ENCODE measurements around the gene ADAMTSL3. TPM values are rescaled to one million over a fixed set of nuclear protein-coding genes. Genes with fewer than 3 reads are reported as not detected.

The ADAMTSL3 gene
- total and polyA plus RNA-seq, 2 donors (not counting 1 experiment from before 2014, with no cell fraction given), result 0.01 TPM; not detected in 1

GRCh38 chr15:83854321-83854720 lies 200.4 kb downstream of the ADAMTSL3 start:
- H2AFZ ChIP-seq (ENCODE audit: insufficient read depth, low read depth, low read length, poor library complexity, severe bottlenecking), result no peak overlapping the region
- intact Hi-C loops (cut with micrococcal nuclease), result no loop called here
- WGBS (ENCODE audit: insufficient coverage), result 57% methylated on average over 1 of the region's 4 CpGs
- no peaks in the 10 kb centered on the region for H3K36me3 ChIP-seq (replicated peaks in 1 of 2; ENCODE audit: control extremely low read depth in 1 of 2, control insufficient read depth in 1 of 2, extremely low read depth in 1 of 2, insufficient read depth in 2 of 2, low read length in 1 of 2)
- no peaks in the 10 kb centered on the region for H3K79me2 ChIP-seq (ENCODE audit: control insufficient read depth, insufficient read depth, low read length)
- ATAC-seq (ENCODE audit: low read depth) (no peak), DNase-seq (no peak)
- H3K27me3 ChIP-seq (replicated peaks in 1 of 4; ENCODE audit: control extremely low read depth in 1 of 4, control insufficient read depth in 3 of 4, insufficient read depth in 4 of 4, low read length in 3 of 4), result no peaks in the 10 kb centered on the region
- H3K27ac ChIP-seq (ENCODE audit: low read length in 2 of 2), result no peak overlapping the region
- H3K27ac Mint-ChIP-seq, result no peak overlapping the region
- H3K9ac ChIP-seq (ENCODE audit: low read length), result no peak overlapping the region
- H3K4me3 Mint-ChIP-seq, result no peak overlapping the region
- no peaks in the 10 kb centered on the region for H3K9me3 Mint-ChIP-seq (ENCODE audit: insufficient read depth)
- no peaks in the 10 kb centered on the region for H3K4me1 Mint-ChIP-seq
- ChIA-PET CTCF (no interaction called here), POLR2A (no interaction called here)
- peaks cover 16% of the 10 kb centered on the region for H3K27me3 Mint-ChIP-seq
- H3K4me3 ChIP-seq (ENCODE audit: control extremely low read depth in 1 of 5, extremely low read depth in 1 of 5, insufficient read depth in 1 of 5, low read depth in 2 of 5, low read length in 4 of 5), result no peak overlapping the region
- TF ChIP-seq CTCF (IDR thresholded peaks at IDR 0.05) (no peak), EZH2 (IDR thresholded peaks at IDR 0.05; ENCODE audit: borderline replicate concordance, insufficient read depth, low read depth, low read length, poor library complexity, severe bottlenecking) (no peak)
- H4K20me1 ChIP-seq (ENCODE audit: control insufficient read depth, insufficient read depth, low read length, poor library complexity, severe bottlenecking), result no peaks in the 10 kb centered on the region
- no peaks in the 10 kb centered on the region for H3K4me1 ChIP-seq (ENCODE audit: control insufficient read depth in 2 of 2, insufficient read depth in 2 of 2, low read length in 2 of 2)
- no peaks in the 10 kb centered on the region for H3K9me3 ChIP-seq (ENCODE audit: control extremely low read depth in 1 of 3, control insufficient read depth in 2 of 3, insufficient read depth in 1 of 3, low read length in 2 of 3)
- no peak overlapping the region for H3K4me2 ChIP-seq (replicated peaks; ENCODE audit: low read depth, low read length, poor library complexity, severe bottlenecking)

- Histone ChIP-seq H3K4me1 (ENCODE audit: control insufficient read depth in 2 of 2, insufficient read depth in 2 of 2, low read length in 2 of 2) (no peaks in the 10 kb centered on the region), H3K9ac (ENCODE audit: low read length) (no peak overlapping the region), H3K9me3 (ENCODE audit: control extremely low read depth in 1 of 3, control insufficient read depth in 2 of 3, insufficient read depth in 1 of 3, low read length in 2 of 3) (no peaks in the 10 kb centered on the region), H3K27ac (ENCODE audit: low read length in 2 of 2) (no peak overlapping the region), H3K36me3 (replicated peaks in 1 of 2; ENCODE audit: control extremely low read depth in 1 of 2, control insufficient read depth in 1 of 2, extremely low read depth in 1 of 2, insufficient read depth in 2 of 2, low read length in 1 of 2) (no peaks in the 10 kb centered on the region), H3K4me3 (ENCODE audit: control extremely low read depth in 1 of 5, extremely low read depth in 1 of 5, insufficient read depth in 1 of 5, low read depth in 2 of 5, low read length in 4 of 5) (no peak overlapping the region), H4K20me1 (ENCODE audit: control insufficient read depth, insufficient read depth, low read length, poor library complexity, severe bottlenecking) (no peaks in the 10 kb centered on the region), H2AFZ (ENCODE audit: insufficient read depth, low read depth, low read length, poor library complexity, severe bottlenecking) (no peak overlapping the region), H3K4me2 (replicated peaks; ENCODE audit: low read depth, low read length, poor library complexity, severe bottlenecking) (no peak overlapping the region), H3K79me2 (ENCODE audit: control insufficient read depth, insufficient read depth, low read length) (no peaks in the 10 kb centered on the region), H3K27me3 (replicated peaks in 1 of 4; ENCODE audit: control extremely low read depth in 1 of 4, control insufficient read depth in 3 of 4, insufficient read depth in 4 of 4, low read length in 3 of 4) (no peaks in the 10 kb centered on the region)
- intact Hi-C loops (cut with micrococcal nuclease), result no loop called here
- Mint-ChIP-seq H3K4me1 (no peaks in the 10 kb centered on the region), H3K27ac (no peak overlapping the region), H3K9me3 (ENCODE audit: insufficient read depth) (no peaks in the 10 kb centered on the region), H3K4me3 (no peak overlapping the region), H3K27me3 (peaks cover 16% of the 10 kb centered on the region)
- TF ChIP-seq CTCF (IDR thresholded peaks at IDR 0.05) (no peak), EZH2 (IDR thresholded peaks at IDR 0.05; ENCODE audit: borderline replicate concordance, insufficient read depth, low read depth, low read length, poor library complexity, severe bottlenecking) (no peak)
- ChIA-PET POLR2A (no interaction called here), CTCF (no interaction called here)
- DNase-seq (no peak), ATAC-seq (ENCODE audit: low read depth) (no peak)
- no CpG with 5 or more reads among the region's 3 CpGs for WGBS (ENCODE audit: insufficient coverage)
These were observed 201.2 kb downstream of the ADAMTSL3 start for GRCh38 chr15:83854950-83855707.
